Measurements from ENCODE around the gene TJP3.
A peak's percentile ranks its signal among the peaks of the same experiment; 100 is the strongest.

The TJP3 gene

GRCh38 chr19:3783660-3784584, 75.7 kb downstream of the TJP3 start:
- Histone ChIP-seq H3K79me1 (ENCODE audit: low read depth, low read length) (no peaks in the 10 kb centered on the region), H3K9ac (ENCODE audit: low read depth, low read length, poor library complexity) (peak overlapping the region; percentile 12), H4K91ac (ENCODE audit: low read depth, low read length, poor library complexity) (no peak overlapping the region), H2BK5ac (ENCODE audit: low read length) (no peak overlapping the region), H3K23ac (ENCODE audit: low read depth, low read length, poor library complexity) (peak overlapping the region; percentile 89), H3K36me3 (replicated peaks in 1 of 2; ENCODE audit: control insufficient read depth in 2 of 2, insufficient read depth in 2 of 2, low read length in 2 of 2) (no peaks in the 10 kb centered on the region), H3K27ac (replicated peaks; ENCODE audit: low read length) (no peak overlapping the region), H2AFZ (ENCODE audit: low read length) (no peak overlapping the region), H3K4ac (ENCODE audit: low read length) (peak overlapping the region; percentile 76), H3K4me3 (ENCODE audit: low read length in 2 of 2) (no peak overlapping the region), H2AK5ac (ENCODE audit: low read depth, low read length) (peak overlapping the region; percentile 93), H3K4me2 (ENCODE audit: insufficient read depth, low read length, poor library complexity, severe bottlenecking) (no peak overlapping the region), H3K14ac (ENCODE audit: low read length) (no peak overlapping the region), H3K27me3 (ENCODE audit: control insufficient read depth in 3 of 3, insufficient read depth in 3 of 3, low read depth in 1 of 3, low read length in 3 of 3) (peaks cover 8 to 45% (median 34%) of the 10 kb centered on the region in 3 experiments), H2BK120ac (ENCODE audit: low read depth, low read length) (no peak overlapping the region), H3K18ac (ENCODE audit: low read length) (peak overlapping the region; percentile 38), H2BK12ac (ENCODE audit: low read length) (peak overlapping the region; percentile 84), H3K9me3 (replicated peaks in 1 of 2; ENCODE audit: control insufficient read depth in 2 of 2, insufficient read depth in 1 of 2, low read depth in 1 of 2, low read length in 2 of 2) (peaks cover 16 to 22% of the 10 kb centered on the region in 2 donors), H2BK15ac (ENCODE audit: low read length) (no peak overlapping the region), H4K8ac (ENCODE audit: low read depth, low read length) (no peak overlapping the region), H3K4me1 (ENCODE audit: control insufficient read depth in 2 of 2, insufficient read depth in 1 of 2, low read depth in 1 of 2, low read length in 2 of 2) (peaks cover 2 to 6% of the 10 kb centered on the region in 2 donors)
- WGBS, 2 donors (ENCODE audit: extremely low coverage in 2 of 2, insufficient read length in 2 of 2, insufficient replicate concordance in 1 of 2): no CpG with 5 or more reads among the region's 49 CpGs
- DNase-seq (ENCODE audit: low spot score): no peak

GRCh38 chr19:3784607-3785450, 76.6 kb downstream of the TJP3 start:
- H2BK5ac ChIP-seq (ENCODE audit: low read length): no peak overlapping the region
- peak overlapping the region; percentile 84 for H2AK5ac ChIP-seq (ENCODE audit: low read depth, low read length)
- H3K14ac ChIP-seq (ENCODE audit: low read length): no peak overlapping the region
- no peak overlapping the region for H4K91ac ChIP-seq (ENCODE audit: low read depth, low read length, poor library complexity)
- H3K4ac ChIP-seq (ENCODE audit: low read length): no peak overlapping the region
- H3K79me1 ChIP-seq (ENCODE audit: low read depth, low read length): no peaks in the 10 kb centered on the region
- H2BK12ac ChIP-seq (ENCODE audit: low read length): no peak overlapping the region
- H3K18ac ChIP-seq (ENCODE audit: low read length): peak overlapping the region; percentile 27
- peaks cover 2 to 6% of the 10 kb centered on the region in 2 donors for H3K4me1 ChIP-seq (ENCODE audit: control insufficient read depth in 2 of 2, insufficient read depth in 1 of 2, low read depth in 1 of 2, low read length in 2 of 2)
- peak overlapping the region; percentile 85 for H3K23ac ChIP-seq (ENCODE audit: low read depth, low read length, poor library complexity)
- WGBS, 2 donors (ENCODE audit: extremely low coverage in 2 of 2, insufficient read length in 2 of 2, insufficient replicate concordance in 1 of 2): no CpG with 5 or more reads among the region's 25 CpGs
- H2BK120ac ChIP-seq (ENCODE audit: low read depth, low read length): no peak overlapping the region
- H2AFZ ChIP-seq (ENCODE audit: low read length): no peak overlapping the region
- H4K8ac ChIP-seq (ENCODE audit: low read depth, low read length): no peak overlapping the region
- no peak for DNase-seq (ENCODE audit: low spot score)
- no peak overlapping the region for H2BK15ac ChIP-seq (ENCODE audit: low read length)
- no peak overlapping the region for H3K4me3 ChIP-seq (ENCODE audit: low read length in 2 of 2)
- H3K36me3 ChIP-seq (replicated peaks in 1 of 2; ENCODE audit: control insufficient read depth in 2 of 2, insufficient read depth in 2 of 2, low read length in 2 of 2): no peaks in the 10 kb centered on the region
- H3K27me3 ChIP-seq (ENCODE audit: control insufficient read depth in 3 of 3, insufficient read depth in 3 of 3, low read depth in 1 of 3, low read length in 3 of 3): peaks cover 8 to 47% (median 34%) of the 10 kb centered on the region in 3 experiments
- H3K9ac ChIP-seq (ENCODE audit: low read depth, low read length, poor library complexity): no peak overlapping the region
- H3K9me3 ChIP-seq (replicated peaks in 1 of 2; ENCODE audit: control insufficient read depth in 2 of 2, insufficient read depth in 1 of 2, low read depth in 1 of 2, low read length in 2 of 2): peaks cover 16 to 22% of the 10 kb centered on the region in 2 donors
- H3K4me2 ChIP-seq (ENCODE audit: insufficient read depth, low read length, poor library complexity, severe bottlenecking): no peak overlapping the region
- no peak overlapping the region for H3K27ac ChIP-seq (replicated peaks; ENCODE audit: low read length)

- no peak for DNase-seq (ENCODE audit: low spot score)
- WGBS, 2 donors (ENCODE audit: extremely low coverage in 2 of 2, insufficient read length in 2 of 2, insufficient replicate concordance in 1 of 2): no CpG with 5 or more reads among the region's 47 CpGs
- Histone ChIP-seq H3K9ac (ENCODE audit: low read depth, low read length, poor library complexity) (peak overlapping the region; percentile 80), H3K36me3 (replicated peaks in 1 of 2; ENCODE audit: control insufficient read depth in 2 of 2, insufficient read depth in 2 of 2, low read length in 2 of 2) (no peaks in the 10 kb centered on the region), H3K27me3 (ENCODE audit: control insufficient read depth in 3 of 3, insufficient read depth in 3 of 3, low read depth in 1 of 3, low read length in 3 of 3) (peaks cover 8 to 53% (median 34%) of the 10 kb centered on the region in 3 experiments), H3K18ac (ENCODE audit: low read length) (peak overlapping the region; percentile 97), H3K14ac (ENCODE audit: low read length) (no peak overlapping the region), H3K4me3 (ENCODE audit: low read length in 2 of 2) (peak overlapping the region; percentile 32 to 76), H4K8ac (ENCODE audit: low read depth, low read length) (no peak overlapping the region), H3K79me1 (ENCODE audit: low read depth, low read length) (no peaks in the 10 kb centered on the region), H2BK120ac (ENCODE audit: low read depth, low read length) (no peak overlapping the region), H3K4me2 (ENCODE audit: insufficient read depth, low read length, poor library complexity, severe bottlenecking) (peak overlapping the region; percentile 86), H3K23ac (ENCODE audit: low read depth, low read length, poor library complexity) (peak overlapping the region; percentile 82), H3K4ac (ENCODE audit: low read length) (no peak overlapping the region), H2BK5ac (ENCODE audit: low read length) (peak overlapping the region; percentile 72), H3K4me1 (ENCODE audit: control insufficient read depth in 2 of 2, insufficient read depth in 1 of 2, low read depth in 1 of 2, low read length in 2 of 2) (peaks cover 2 to 6% of the 10 kb centered on the region in 2 donors), H2AFZ (ENCODE audit: low read length) (peak overlapping the region; percentile 94), H4K91ac (ENCODE audit: low read depth, low read length, poor library complexity) (no peak overlapping the region), H3K9me3 (replicated peaks in 1 of 2; ENCODE audit: control insufficient read depth in 2 of 2, insufficient read depth in 1 of 2, low read depth in 1 of 2, low read length in 2 of 2) (peaks cover 19 to 23% of the 10 kb centered on the region in 2 donors), H2BK15ac (ENCODE audit: low read length) (peak overlapping the region; percentile 96), H2AK5ac (ENCODE audit: low read depth, low read length) (peak overlapping the region; percentile 84), H3K27ac (replicated peaks; ENCODE audit: low read length) (no peak overlapping the region), H2BK12ac (ENCODE audit: low read length) (peak overlapping the region; percentile 18)
Observed at GRCh38 chr19:3785451-3785937, 77.3 kb downstream of the TJP3 start.
